ENCODE results near the gene CADM1.

GRCh38 chr11:115361025-115361424, 143.2 kb downstream of the CADM1 start:
- no peak for TF ChIP-seq CTCF (IDR thresholded peaks at IDR 0.05; ENCODE audit: low read length)
- no peak for TF ChIP-seq EZH2 (optimal IDR thresholded peaks at IDR 0.05; ENCODE audit: low read depth, low read length)
